Dedifferentiated amniotic fluid mesenchymal stem cell (primary cell): ENCODE data around the gene NELFB.
"Not testable (repeated sequence)": the region's sequence is repeated elsewhere in the genome, so short reads cannot be mapped to it uniquely, and the experiment has no call there.

Experiments
- DNase-seq: peaks from one replicate; pipeline ENCODE4 v3.0.0-alpha.2; 2016; ENCODE audit errors: extremely low spot score

The NELFB gene

GRCh38 chr9:137247135-137247915 is 7.8 kb upstream of the NELFB start:
- no peak for DNase-seq

GRCh38 chr9:137247916-137248175 is 7.3 kb upstream of the NELFB start:
- DNase-seq, result no peak

- DNase-seq, result no peak
Measured at GRCh38 chr9:137250329-137251193, 4.6 kb upstream of the NELFB start.

- DNase-seq, result no peak
Measured at GRCh38 chr9:137251194-137251461, 4.0 kb upstream of the NELFB start, which contains the start of gene STPG3. Gene STPG3, plus strand, starts transcription at chr9:137251286. Its CDS starts 1 bp downstream, at chr9:137251287.

- no peak for DNase-seq
Measured at GRCh38 chr9:137251490-137252268, 3.4 kb upstream of the NELFB start.

- no peak for DNase-seq
Measured at GRCh38 chr9:137252555-137253506, 2.3 kb upstream of the NELFB start.

- no peak for DNase-seq
Measured at GRCh38 chr9:137253717-137254623, 1.2 kb upstream of the NELFB start.

GRCh38 chr9:137255448-137256114 is 454 bp downstream of the NELFB start:
- DNase-seq, result no peak

- DNase-seq, result no peak
Measured at GRCh38 chr9:137256362-137256761, 1.2 kb downstream of the NELFB start.

- no peak for DNase-seq
Measured at GRCh38 chr9:137256856-137257255, 1.7 kb downstream of the NELFB start.

- not testable (repeated sequence) for DNase-seq
Measured at GRCh38 chr9:137262173-137262908, 7.2 kb downstream of the NELFB start.

GRCh38 chr9:137262909-137263285 is 7.8 kb downstream of the NELFB start:
- no peak for DNase-seq

- DNase-seq, result no peak
Measured at GRCh38 chr9:137263506-137263905, 8.4 kb downstream of the NELFB start.

GRCh38 chr9:137264067-137264466 is 8.9 kb downstream of the NELFB start:
- DNase-seq, result no peak

GRCh38 chr9:137265496-137266161 is 10.5 kb downstream of the NELFB start:
- no peak for DNase-seq

- DNase-seq, result no peak
Measured at GRCh38 chr9:137266162-137266527, 11.0 kb downstream of the NELFB start.

GRCh38 chr9:137266585-137267453 is 11.7 kb downstream of the NELFB start:
- DNase-seq, result no peak

- DNase-seq, result no peak
Measured at GRCh38 chr9:137267933-137268355, 12.8 kb downstream of the NELFB start.
